ENCODE measurements around the gene LARP1.

GRCh38 chr5:154714266-154714986 is 40.8 kb upstream of the LARP1 start:
- TF ChIP-seq PATZ1 (CRISPR knock-in tag; IDR thresholded peaks at IDR 0.05; ENCODE audit: borderline replicate concordance) (no peak), ESRRG (CRISPR knock-in tag; IDR thresholded peaks at IDR 0.05) (no peak), CSDC2 (CRISPR knock-in tag; IDR thresholded peaks at IDR 0.05) (no peak), TOX (CRISPR knock-in tag; IDR thresholded peaks at IDR 0.05; ENCODE audit: borderline replicate concordance) (no peak), POU6F1 (CRISPR knock-in tag; IDR thresholded peaks at IDR 0.05; ENCODE audit: borderline replicate concordance, low read depth) (no peak), GLIS3 (CRISPR knock-in tag; IDR thresholded peaks at IDR 0.05) (no peak), BACH2 (CRISPR knock-in tag; IDR thresholded peaks at IDR 0.05; ENCODE audit: borderline replicate concordance) (no peak), ZNF565 (CRISPR knock-in tag; conservative IDR thresholded peaks at IDR 0.05; ENCODE audit: low read depth) (no peak), PPARA (CRISPR knock-in tag; IDR thresholded peaks at IDR 0.05; ENCODE audit: borderline replicate concordance) (no peak), RARB (CRISPR knock-in tag; IDR thresholded peaks at IDR 0.05) (no peak)
